ENCODE results near the gene CTIF. TPM values are rescaled to one million over a fixed set of nuclear protein-coding genes. Genes with fewer than 3 reads are reported as not detected.
A peak's percentile ranks its signal among the peaks of the same experiment; 100 is the strongest.

Gene CTIF
- polyA plus RNA-seq, 3 donors = 13.9 to 17.0 (median 15.3) TPM

DNA sequence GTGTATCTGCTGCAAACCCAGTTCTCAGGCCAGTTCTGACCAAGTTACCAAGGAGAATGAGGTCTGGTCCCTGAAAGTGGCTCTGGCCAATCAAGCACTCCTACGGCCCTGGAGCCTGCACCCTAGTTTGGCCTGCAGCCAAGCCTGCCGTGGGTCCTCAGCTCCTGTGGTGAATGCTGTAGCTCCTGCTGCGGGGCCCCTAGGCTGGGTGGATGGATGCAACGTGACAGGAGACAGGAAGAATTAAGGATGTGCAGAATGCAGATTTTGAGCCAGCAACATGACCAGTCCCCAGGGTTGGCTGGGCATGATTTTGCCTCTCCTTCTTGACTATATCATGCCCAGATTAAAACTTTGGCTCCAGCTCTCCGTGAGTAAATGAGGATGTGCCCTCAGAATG, 314.8 kb downstream of the CTIF start:
- DNase-seq (ENCODE audit: low read depth in 3 of 3, low spot score in 2 of 3) = no peak

DNA sequence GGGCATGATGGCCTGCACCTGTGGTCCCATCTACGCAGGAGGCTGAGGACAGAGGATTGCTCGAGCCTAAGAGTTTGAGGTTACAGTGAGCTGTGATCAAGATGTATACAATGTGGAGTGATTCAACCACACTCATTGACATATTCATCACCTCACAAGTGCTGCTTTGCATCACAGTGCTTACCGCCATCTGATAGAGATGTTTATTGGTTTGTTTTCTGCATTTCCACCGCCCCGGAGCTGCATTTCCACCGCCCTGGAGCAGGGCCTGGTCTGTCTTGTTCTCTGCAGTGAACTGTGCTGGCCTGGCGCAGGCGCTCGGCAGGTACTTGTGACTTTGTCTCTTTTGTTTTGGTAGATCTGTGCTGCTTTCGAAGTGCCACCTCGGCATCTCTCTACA, 315.9 kb downstream of the CTIF start:
- DNase-seq (ENCODE audit: low read depth in 3 of 3, low spot score in 2 of 3) = no peak

DNA sequence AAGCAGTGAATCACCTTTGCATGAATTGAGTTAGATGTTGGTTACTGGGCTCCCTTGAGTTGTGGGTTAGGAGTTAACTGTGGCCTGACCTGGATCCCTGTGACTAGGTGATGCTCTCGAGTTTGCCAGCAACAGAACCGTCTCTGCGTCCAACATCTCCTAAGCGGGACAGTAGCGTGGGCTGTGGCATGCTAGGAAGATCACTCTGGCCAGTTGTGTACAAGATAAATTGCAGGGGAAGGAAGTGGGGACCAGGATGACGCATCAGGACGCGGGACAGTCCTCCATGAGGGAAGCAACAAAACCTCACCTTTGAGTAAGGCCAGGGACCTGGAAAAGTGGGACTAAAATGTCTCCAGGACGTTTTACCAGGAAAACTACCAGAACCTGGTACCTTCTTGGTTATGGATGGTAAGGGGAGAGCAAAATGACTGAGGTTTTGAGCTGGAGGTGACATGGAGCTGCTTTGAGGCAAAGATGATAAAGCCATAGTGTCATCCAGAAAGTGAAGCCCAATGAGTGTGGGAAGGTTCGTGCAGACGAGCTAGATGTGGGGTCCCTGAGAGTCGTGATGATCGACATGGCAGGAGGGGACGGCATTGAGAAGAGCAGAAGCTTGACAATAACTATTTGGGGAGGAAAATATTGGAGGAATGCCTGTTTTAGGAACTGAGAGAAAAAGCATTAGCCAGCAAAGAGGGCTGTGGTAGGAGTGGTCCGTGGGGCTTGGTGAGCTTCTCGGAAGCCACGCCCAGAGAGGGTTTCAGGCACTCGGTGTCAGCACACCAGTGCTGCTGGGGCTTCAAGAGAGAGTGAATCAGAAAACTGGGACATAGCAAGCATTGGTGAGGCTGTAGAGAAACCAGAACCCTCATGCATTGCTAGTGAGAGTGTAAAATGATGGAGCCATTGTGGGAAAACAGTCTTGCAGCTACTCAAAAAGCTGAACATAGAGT, 316.9 kb downstream of the CTIF start:
- DNase-seq (ENCODE audit: low read depth in 3 of 3, low spot score in 2 of 3) = no peak

DNA sequence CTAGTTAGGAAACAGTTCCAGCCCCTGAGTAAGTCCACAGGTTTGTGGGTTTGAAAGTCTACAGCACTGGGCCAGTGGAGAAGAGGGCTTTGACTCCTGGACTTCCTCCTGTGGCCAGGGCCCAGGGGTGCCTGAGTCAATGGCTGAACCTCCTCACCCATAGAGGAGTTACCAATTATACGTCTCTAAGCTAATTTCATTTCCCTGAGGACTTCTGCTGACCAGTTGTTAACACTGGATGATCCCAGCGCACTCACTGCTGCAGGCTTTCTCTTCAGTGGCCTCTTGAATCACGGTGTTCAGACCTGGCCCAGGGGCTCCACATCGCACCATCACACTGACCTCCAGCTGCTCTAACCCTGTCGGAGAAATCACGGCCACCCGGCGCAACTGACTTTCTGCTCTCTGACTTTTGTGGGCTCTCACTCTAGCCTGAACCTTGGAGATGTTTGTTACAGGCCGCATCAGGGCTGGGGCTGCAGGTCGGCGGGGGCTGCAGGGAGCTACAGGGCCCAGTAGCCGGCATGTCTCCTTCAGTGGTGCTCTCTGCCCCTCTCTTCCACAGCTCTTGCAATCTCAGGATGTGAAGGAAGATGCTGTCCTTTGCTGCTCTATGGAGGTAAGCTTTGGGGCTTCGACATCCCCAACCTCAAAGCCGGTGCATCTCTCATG, 318.3 kb downstream of the CTIF start:
- no peak for DNase-seq (ENCODE audit: low read depth in 3 of 3, low spot score in 2 of 3)

DNA sequence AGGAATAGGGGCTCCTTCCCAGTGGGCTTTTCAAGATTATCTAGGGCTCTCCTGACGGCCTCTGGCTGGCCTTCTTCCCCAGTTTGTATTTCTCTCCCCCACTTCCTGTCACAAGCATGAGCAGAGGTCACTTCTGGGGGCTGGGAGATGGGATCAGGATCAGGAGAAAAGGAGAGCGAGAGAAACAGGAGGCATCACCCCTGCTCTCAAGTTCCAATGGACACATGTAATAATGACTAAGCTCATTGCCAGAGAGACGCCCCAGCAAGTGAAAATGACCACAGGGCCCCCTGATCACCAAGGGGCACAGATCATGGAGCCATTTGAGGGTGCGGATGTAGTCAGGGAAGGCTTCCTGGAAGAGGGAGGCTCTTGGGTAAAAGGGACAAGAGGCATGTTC, 319.8 kb downstream of the CTIF start:
- no peak for DNase-seq (ENCODE audit: low read depth in 3 of 3, low spot score in 2 of 3)

DNA sequence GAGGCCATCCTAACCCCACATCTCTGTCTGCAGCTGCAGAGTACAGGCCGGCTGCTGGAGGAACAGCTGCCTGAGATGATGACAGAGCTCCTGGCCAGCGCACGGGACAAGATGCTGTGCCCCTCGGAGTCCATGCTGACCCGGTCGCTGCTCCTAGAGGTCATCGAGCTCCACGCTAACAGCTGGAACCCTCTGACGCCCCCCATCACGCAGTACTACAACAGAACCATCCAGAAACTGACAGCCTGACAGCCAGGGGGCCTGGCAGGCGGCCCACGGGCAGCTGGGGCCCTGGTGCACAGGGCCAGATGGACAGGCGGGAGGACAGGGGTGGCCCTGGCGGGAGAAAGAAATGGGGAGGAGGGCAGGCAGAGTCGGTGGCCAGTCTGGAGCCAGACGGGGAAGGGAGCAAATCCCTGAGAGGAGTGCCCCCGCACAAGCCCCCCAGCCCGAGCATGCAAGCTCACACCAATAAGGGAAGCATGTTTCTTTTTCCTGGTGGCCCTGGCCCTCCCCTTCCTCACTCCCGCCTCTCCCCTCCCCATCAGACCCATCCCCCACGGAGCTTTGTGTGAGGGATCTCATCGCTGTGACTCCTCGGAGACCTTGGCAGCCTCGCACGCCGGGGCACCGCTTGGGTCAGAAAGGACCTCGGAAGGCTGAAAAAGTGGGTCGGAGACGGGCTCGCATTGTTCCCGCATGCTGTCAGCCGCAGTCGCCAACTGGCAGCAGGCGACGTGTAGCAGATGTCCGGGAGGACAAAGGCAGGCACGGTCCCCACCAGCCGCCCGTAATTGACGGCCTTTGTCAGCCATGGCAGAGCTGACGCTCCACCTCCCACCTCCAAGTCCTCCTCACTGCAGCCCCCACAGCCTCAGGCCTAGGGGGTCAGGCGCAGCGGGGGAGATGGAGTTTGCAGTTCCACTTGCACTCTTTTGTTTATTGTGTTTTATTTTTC, 320.8 kb downstream of the CTIF start:
- peak in 1 of 3 donors; percentile 74 for DNase-seq (ENCODE audit: low read depth in 3 of 3, low spot score in 2 of 3)

DNA sequence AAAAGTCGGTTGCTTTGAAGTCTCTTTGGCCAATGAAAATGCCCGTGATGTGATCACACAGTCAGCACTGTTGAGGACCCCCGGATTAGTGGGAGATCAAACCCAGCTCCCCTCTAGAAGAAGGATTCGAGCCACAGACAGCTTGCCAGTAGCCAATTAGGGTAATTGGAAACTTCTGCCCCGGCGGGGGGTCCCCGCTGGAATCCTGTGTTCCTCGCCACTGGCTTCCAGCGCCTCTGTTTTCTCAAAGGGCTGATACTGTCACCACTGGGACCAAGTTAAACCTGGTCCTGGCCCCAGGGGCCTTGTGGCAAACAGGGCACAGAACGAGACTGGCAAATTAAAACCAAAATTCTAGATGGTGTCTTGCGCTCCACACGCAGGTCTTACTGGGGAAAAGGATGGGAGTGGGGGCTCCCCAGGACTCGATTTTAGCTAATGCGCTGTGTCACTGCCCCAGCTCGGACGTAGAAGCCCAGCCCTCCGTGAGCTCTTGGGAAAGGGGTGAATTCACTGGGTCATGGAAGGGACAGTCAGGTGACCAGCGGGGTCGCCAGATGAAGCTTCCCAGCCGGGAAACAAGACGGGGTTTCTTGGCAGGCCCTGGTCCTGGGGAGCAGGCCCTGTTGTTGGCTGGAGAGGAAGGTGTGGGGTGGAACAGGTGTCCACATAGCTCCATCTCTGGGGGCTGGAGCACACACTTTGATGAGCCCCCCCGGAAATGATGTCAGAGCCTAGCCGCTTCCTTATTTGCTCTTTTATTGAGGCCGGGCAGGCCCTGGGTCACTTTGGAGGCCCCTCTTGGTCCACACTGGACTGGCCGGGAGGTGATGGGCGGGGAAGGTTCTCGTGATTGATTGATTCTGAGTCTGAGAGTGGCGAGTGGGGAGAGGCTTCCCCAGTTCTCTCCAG, 321.7 kb downstream of the CTIF start:
- no peak for DNase-seq (ENCODE audit: low read depth in 3 of 3, low spot score in 2 of 3)

DNA sequence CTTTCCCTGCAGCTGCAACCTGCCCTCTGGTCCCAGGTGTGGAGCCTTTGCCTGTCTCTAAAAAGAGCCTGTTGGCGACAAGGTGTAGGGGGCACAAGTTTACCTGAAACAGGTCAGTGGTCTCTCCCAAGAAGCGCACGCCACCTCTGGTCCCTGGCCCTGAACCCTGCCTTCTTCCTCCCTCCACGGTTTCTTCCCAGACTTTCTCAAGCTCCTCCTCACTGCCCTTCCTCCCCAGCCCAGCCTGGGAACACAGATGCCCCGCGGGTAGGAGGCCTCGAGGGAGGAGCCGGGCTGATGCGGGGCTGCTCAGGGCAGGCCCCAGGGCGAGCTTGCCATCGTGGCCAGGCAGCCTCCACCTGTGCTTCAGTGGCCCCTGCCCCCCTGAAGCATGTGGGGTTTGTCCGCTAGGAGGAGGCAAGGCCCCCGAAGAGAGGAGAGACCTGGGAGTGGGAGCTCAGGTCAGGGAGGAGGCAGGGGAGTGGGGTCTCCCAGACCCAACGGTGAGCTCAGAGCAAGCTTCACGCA, 322.4 kb downstream of the CTIF start:
- DNase-seq (ENCODE audit: low read depth in 3 of 3, low spot score in 2 of 3) = no peak

DNA sequence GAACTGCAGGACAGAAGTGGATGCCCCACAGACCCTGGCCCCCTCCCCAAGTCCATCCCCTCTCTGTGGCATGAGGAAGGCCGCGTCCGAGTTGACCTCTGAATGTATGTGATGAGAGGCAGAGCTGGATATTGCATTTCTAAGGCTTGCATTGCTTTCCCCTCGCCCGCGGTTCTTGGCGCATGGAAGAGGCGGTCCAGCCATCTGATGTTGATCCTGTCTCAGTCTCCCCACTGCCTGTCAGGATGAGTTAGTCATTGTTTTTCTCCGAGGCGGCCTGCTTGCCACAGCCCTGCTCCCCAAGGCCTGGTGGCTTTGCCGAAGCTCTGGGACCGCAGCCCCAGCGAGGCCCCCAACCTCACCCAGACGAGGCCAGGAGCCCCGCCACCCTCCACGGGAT, 323.3 kb downstream of the CTIF start:
- DNase-seq (ENCODE audit: low read depth in 3 of 3, low spot score in 2 of 3) = no peak

DNA sequence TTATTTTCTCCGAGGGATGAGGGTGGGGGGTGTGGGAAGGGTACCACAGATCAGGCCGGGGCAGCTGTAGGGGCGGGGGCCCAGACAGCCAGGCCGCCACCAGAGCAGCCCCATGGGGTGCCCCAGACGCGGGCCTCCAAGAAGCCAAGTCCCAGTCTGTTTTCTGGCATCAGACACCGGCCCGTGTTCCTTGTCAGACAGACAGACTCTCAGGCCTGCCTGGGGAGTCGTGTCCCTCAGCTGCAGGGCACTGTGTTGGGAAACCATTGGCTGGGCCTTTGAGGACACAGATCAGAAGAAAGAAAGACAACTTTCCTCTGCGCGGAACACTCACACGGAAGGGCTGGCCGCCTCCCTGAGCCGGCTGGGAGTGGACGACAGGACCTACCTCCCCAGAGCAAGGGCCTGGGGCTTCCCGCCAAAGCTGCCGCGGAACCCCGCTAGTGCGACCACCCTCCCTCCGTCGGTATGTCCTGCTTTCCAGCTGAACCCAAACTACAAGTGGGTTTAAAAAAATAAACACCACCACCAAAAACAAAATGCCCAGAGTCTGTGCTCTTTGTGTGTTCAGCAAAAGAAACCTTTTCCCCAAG, 323.9 kb downstream of the CTIF start:
- DNase-seq (ENCODE audit: low read depth in 3 of 3, low spot score in 2 of 3) = no peak

DNA sequence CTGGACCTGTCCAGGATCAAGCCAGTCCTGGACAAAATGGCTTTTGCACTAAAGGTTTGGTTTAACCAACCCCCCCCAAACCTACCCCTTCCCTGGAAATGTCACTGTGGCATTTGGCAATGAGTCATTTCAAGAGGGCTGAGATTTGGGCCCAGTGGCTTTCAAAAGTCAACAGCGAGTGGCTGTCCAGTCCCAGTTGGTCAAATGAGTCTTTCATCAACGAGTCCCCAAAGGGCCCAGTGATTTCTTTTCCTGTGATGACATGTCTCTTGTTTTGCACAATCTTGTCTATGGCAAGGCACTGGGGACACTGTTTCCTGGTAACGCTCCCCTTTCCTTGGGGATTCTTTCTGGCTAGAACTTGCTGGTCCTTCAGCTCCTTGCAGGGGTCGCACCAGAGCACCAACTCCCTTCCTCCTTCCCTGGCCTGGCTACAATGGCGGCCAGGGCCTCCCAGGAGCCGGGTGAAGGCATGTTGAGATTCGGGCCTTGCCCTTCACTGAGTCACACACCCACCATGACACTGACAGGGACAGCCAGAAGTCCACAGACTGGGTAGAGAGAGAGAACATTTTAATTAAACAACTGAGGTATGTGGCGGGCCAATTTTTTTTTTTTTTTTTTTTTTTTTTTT, 324.7 kb downstream of the CTIF start:
- no peak for DNase-seq (ENCODE audit: low read depth in 3 of 3, low spot score in 2 of 3)

DNA sequence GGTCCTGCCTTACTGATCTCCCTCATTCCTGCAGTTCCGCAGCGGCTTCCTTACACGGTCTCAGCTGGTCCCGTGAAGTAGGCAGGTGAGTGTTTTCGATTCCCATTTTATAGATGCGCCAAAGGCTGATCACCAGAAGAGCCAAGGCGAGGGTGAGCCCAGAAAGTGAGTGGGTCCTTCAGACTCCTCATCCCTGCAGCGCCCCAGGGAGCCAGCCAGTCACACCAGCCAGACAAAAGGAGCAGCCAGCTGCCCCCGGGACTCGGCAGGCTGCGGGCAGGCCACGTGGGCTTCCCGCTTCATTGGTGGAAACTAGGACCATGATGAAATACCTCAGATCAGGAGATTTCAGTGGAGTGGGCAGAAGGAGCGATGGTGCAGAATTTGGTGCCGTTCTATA, 326.0 kb downstream of the CTIF start:
- DNase-seq (ENCODE audit: low read depth in 3 of 3, low spot score in 2 of 3) = no peak

DNA sequence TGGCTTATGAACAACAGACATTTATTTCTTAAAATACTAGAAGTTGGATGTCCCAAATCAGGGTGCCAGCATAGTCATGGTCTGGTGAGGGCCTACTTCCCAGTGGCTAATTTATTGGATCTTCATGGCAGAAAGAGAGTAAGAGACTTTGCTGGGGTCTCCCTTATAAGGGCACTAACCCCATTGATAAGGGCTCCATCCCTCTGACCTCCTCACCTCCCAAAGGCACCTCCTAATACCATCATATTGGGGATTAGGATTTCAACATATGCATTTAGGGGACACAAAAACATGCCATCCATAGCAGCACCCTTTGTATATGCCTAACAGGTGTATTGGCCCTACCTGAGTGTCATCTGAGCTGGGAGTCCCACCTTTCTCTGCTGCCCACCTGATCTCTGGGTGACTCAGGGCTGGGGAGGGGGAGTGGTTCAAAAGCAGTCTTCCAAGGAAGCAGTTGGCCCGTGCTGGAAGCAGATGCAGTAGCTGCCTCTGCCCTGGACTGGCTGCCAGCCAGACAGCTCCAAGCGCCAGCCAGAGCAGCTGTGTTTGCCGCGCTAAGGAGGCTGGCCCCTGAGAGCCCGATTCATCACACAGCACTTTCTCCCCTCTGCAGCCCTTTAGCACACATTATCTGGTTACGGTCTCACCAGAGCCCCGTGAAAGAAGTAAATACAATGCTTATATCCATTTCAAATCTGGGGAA, 327.4 kb downstream of the CTIF start:
- no peak for DNase-seq (ENCODE audit: low read depth in 3 of 3, low spot score in 2 of 3)

DNA sequence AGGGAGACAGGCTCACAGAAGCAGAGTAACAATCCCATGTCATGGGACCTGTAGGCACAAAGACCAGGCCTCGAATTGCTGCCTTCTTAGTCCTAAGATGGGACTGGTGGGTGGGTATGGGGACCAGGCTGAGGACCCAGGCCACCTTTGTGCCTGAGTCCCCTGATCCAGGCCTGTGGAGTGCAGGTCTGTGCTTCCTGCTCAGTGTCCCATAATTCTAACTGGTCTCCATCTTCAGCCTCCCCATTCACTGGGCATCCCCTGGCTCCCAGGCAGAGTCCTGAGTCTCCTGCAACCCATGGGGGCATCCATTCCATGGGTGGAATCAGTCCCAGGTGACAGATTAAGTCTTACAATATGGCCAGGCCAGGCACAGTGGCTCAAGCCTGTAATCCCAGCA, 328.0 kb downstream of the CTIF start:
- no peak for DNase-seq (ENCODE audit: low read depth in 3 of 3, low spot score in 2 of 3)

DNA sequence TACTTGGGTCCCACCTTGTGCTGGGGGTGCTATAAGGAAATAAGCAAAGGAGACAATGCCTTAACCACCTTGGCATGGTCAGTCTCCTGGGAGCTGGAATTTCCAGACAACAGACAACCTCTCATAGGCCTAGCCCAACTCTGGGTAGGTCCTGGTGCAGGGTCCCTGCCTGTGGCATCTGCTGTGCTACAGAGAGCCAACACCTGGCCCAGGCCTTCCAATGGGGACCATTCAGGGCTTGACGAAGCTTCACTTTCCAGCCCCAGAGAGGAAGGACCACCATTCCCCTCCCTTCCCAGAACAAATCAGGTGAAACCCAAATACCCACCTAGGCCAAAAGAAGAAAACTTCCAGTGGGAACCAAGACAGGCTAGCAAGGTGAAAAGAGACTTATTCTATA, 329.1 kb downstream of the CTIF start:
- DNase-seq (ENCODE audit: low read depth in 3 of 3, low spot score in 2 of 3) = no peak

DNA sequence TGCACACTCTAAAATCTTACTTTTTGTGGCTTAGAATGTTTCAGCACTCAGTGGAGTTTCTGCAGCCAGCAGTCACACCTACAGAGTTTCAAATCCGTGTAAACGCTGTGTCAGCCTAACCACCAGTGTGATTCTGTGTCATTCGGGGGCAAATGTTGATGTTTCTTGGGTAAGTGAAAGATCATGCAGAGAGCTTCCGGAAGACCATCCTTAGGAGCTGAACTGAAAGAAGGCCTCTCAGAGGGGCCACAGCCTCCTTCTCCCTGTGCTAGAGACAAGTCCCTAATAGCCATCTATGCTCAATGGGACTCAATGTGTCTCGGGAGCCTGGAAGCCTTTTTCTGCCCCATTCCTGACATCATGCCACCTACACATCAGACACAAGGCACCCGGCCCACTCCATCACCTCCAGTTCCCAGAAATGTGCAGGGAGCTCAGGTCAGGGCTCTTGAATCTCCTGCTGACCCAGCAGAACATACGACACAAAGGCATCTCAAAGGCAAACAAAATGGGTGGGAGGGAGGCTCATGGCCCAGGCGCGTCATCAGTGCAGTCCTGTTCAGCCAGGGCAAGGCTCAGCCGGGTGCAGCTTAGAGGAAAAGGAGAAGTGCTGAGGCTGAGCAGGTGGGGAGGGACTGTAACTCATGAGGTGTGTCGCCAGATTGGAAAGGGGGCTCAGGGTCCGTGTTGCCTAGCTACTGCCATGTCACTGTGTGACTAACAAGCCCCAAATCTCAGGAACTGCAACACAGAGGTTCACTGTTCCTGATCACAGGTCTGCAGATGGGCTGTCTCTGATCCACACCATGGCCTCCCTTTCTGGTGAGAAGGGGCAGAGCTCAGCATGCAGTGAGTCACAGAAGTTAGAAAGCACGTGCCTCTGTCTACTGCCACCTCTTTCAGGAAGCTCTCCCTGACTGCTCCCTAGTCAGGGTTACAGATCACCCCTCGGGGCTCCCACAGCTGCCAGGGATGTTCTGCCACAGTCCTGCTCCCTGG, 329.9 kb downstream of the CTIF start:
- no peak for DNase-seq (ENCODE audit: low read depth in 3 of 3, low spot score in 2 of 3)

DNA sequence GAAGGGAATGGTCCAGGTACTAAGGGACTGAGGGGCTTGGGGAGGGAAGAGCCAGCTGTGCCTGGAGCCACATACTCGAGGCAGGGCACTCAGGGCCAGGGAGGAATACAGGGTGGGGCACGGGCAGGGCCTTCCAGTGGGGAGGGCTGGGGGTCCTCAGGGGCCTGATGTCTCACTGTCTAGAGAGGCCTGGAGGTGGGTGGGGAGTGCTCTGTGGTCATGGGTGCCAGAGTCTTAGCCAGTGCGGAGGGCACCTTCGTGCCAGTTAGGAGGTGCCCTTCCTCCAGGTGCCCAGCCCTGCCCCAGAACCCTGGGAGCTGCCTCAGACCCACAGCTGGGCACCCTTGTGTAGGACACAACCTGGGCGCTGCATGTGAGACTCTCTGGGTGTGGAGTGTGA, 330.8 kb downstream of the CTIF start:
- DNase-seq (ENCODE audit: low read depth in 3 of 3, low spot score in 2 of 3) = no peak
